Measurements from ENCODE around the gene RAB25. TPM values are rescaled to one million over a fixed set of nuclear protein-coding genes. Genes with fewer than 3 reads are reported as not detected.
"Not testable (repeated sequence)": the region's sequence is repeated elsewhere in the genome, so short reads cannot be mapped to it uniquely, and the experiment has no call there.

The RAB25 gene
- total RNA-seq, 4 donors from 2014 or later = not detected

- Histone ChIP-seq H3K4me3 (no peak overlapping the region), H3K36me3 (no peaks in the 10 kb centered on the region), H3K27ac (no peak overlapping the region), H3K4me1 (no peaks in the 10 kb centered on the region), H3K9me3 (no peaks in the 10 kb centered on the region), H3K27me3 (no peaks in the 10 kb centered on the region)
- TF ChIP-seq POLR2A (IDR thresholded peaks at IDR 0.05) = no peak
- TF ChIP-seq CTCF (IDR thresholded peaks at IDR 0.05) = no peak
- no peak for TF ChIP-seq EP300 (IDR thresholded peaks at IDR 0.05)
- WGBS, 2 donors = 87 to 89% methylated on average over 4 of the region's 4 CpGs
- no peak for DNase-seq (ENCODE audit: low spot score in 2 of 2)
These were observed 34.4 kb upstream of the RAB25 start for GRCh38 chr1:156026588-156026987.

GRCh38 chr1:156033011-156033410 is 27.9 kb upstream of the RAB25 start:
- TF ChIP-seq CTCF (IDR thresholded peaks at IDR 0.05) (no peak), POLR2A (IDR thresholded peaks at IDR 0.05) (no peak), EP300 (IDR thresholded peaks at IDR 0.05) (no peak)
- WGBS, 2 donors = 50 to 60% methylated on average over 6 of the region's 6 CpGs
- no peak for DNase-seq (ENCODE audit: low spot score in 2 of 2)
- H3K4me3 ChIP-seq = no peak overlapping the region
- no peaks in the 10 kb centered on the region for H3K27me3 ChIP-seq
- no peak overlapping the region for H3K27ac ChIP-seq
- H3K36me3 ChIP-seq = peaks cover 0 to 21% (median 0%) of the 10 kb centered on the region in 3 donors
- H3K4me1 ChIP-seq = no peaks in the 10 kb centered on the region
- no peaks in the 10 kb centered on the region for H3K9me3 ChIP-seq

GRCh38 chr1:156034991-156035390 is 26.0 kb upstream of the RAB25 start:
- not testable (repeated sequence) for DNase-seq (ENCODE audit: low spot score in 2 of 2); H3K9me3 ChIP-seq; H3K27me3 ChIP-seq; H3K4me1 ChIP-seq; H3K4me3 ChIP-seq
- peak overlapping the region in 1 of 4 donors; percentile 36 for H3K27ac ChIP-seq
- peaks cover 0 to 41% (median 0%) of the 10 kb centered on the region in 3 donors for H3K36me3 ChIP-seq
- WGBS, 2 donors = 60 to 81% methylated on average over 4 of the region's 4 CpGs

GRCh38 chr1:156042828-156043227 is 18.1 kb upstream of the RAB25 start:
- Histone ChIP-seq H3K9me3 (no peaks in the 10 kb centered on the region), H3K4me3 (no peak overlapping the region), H3K36me3 (peaks cover 0 to 94% (median 5%) of the 10 kb centered on the region in 3 donors), H3K27me3 (no peaks in the 10 kb centered on the region), H3K27ac (no peak overlapping the region), H3K4me1 (no peaks in the 10 kb centered on the region)
- no peak for TF ChIP-seq POLR2A (IDR thresholded peaks at IDR 0.05)
- TF ChIP-seq CTCF (IDR thresholded peaks at IDR 0.05) = no peak
- TF ChIP-seq EP300 (IDR thresholded peaks at IDR 0.05) = no peak
- no peak for DNase-seq (ENCODE audit: low spot score in 2 of 2)
- WGBS, 2 donors = 93 to 98% methylated on average over 3 of the region's 3 CpGs

- no peak overlapping the region for H3K4me3 ChIP-seq
- peaks cover 0 to 94% (median 8%) of the 10 kb centered on the region in 3 donors for H3K36me3 ChIP-seq
- H3K4me1 ChIP-seq = no peaks in the 10 kb centered on the region
- H3K9me3 ChIP-seq = no peaks in the 10 kb centered on the region
- 94 to 99% methylated on average over 4 of the region's 4 CpGs for WGBS, 2 donors
- DNase-seq (ENCODE audit: low spot score in 2 of 2) = no peak
- TF ChIP-seq EP300 (IDR thresholded peaks at IDR 0.05) (no peak), CTCF (IDR thresholded peaks at IDR 0.05) (no peak), POLR2A (IDR thresholded peaks at IDR 0.05) (no peak)
- H3K27ac ChIP-seq = no peak overlapping the region
- no peaks in the 10 kb centered on the region for H3K27me3 ChIP-seq
These were observed 15.9 kb upstream of the RAB25 start for GRCh38 chr1:156045076-156045475.

Data from tibial nerve (tissue), 4 donors.